Erythroblast (primary cell): ENCODE data around the gene USP49.
"Not testable (repeated sequence)": the region's sequence is repeated elsewhere in the genome, so short reads cannot be mapped to it uniquely, and the experiment has no call there.

Experiments used
- DNase-seq, 2 experiments: peaks; one replicate each; lab custom pipeline; 2025; lab: John Stamatoyannopoulos, UW
- GATA1 ChIP-seq: IDR thresholded peaks from 2 replicates; pipeline ENCODE4 v1.6.1; 2011; ENCODE audit warnings: low read depth, mild to moderate bottlenecking, control low read depth, low read length, moderate library complexity
- POLR2A ChIP-seq: IDR thresholded peaks from 2 replicates; pipeline ENCODE4 v1.6.1; 2011; ENCODE audit warnings: mild to moderate bottlenecking, low read length

USP49 gene

DNA sequence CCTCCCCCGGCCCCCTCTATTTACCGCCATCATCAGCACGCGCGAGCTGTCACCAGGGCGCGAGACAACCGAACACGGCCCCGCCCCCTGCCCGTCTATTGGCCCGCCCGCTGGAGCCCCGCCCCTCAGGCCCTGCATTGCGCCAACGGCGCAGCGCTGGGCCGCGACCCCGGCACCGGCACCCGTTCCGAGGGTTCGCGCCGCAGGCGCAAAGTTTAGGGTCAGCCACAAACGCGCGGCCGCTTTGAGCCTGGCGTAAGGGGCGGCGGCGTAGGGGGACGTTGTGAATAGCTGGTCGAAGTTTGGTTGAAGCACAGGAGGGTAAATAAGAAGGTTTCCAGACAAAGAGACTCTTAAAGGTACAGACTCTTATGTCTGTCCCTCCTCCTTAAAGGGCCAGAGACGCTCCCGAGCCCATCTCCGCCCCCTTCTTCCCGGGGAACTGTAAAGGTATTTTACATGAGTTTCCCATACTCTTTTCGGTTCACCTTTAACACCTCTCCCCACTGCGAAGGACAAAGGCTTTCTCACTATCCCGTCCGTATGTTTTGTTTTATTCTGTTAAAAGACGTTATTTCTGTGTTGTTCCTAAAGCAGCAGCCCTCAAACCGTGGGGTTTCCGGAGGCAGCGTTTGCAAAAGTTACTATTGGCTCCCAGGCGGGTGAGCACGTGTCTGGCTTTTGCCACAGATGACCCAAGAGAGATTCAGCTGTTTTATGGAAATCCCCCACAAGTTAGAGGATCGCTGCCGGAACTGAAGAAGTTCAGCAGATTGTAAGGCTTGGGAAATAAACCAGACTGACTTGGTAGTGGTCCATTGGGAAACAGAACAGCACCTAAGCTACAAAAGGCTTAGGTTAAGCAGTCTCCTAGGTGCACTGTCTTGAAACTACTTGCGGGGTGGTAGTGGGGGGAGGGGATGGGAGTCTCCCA, at the start of gene USP49:
TSS of gene USP49 (minus strand) at position 76 of the 934 bp plus-strand sequence. CDS start 88,392 bp downstream, outside the sequence.
- peak; percentile 66 for TF ChIP-seq POLR2A
- TF ChIP-seq GATA1 = no peak
- DNase-seq = peak; percentile 92 to 94

DNA sequence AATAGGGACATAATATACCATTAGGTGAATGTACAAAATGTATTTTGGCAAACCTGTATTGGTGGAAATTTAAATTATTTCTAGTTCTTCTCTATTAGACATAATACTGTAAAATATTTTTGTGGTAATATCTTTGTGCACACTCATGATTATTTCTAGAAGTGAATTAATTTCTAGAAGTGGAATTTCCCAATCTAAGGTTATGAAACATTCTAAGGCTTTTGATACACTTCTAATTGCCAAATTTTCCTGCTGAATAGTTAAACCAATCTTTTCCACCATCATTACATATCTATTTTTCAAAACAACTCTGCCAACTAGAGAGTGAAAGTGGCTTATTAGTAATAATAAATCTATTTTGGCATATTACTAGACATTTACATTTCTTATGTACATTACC, 48.3 kb upstream of the USP49 start:
- TF ChIP-seq GATA1 (no peak), POLR2A (no peak)
- DNase-seq = no peak

DNA sequence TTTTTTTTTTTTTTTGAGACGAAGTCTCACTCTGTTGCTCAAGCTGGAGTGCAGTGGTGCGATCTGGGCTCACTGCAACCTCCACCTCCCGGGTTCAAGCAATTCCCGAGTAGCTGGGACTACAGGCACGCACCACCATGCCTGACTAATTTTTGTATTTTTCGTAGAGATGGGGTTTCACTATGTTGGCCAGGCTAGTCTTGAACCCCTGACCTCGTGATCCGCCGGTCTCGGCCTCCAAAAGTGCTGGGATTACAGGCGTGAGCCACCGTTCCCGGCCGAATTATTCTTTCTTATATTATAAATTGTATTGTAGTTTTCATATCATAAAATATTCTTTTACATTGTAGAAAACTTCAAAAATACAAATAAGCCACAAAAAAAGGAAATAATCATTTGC, 47.7 kb upstream of the USP49 start:
- not testable (repeated sequence) for DNase-seq

DNA sequence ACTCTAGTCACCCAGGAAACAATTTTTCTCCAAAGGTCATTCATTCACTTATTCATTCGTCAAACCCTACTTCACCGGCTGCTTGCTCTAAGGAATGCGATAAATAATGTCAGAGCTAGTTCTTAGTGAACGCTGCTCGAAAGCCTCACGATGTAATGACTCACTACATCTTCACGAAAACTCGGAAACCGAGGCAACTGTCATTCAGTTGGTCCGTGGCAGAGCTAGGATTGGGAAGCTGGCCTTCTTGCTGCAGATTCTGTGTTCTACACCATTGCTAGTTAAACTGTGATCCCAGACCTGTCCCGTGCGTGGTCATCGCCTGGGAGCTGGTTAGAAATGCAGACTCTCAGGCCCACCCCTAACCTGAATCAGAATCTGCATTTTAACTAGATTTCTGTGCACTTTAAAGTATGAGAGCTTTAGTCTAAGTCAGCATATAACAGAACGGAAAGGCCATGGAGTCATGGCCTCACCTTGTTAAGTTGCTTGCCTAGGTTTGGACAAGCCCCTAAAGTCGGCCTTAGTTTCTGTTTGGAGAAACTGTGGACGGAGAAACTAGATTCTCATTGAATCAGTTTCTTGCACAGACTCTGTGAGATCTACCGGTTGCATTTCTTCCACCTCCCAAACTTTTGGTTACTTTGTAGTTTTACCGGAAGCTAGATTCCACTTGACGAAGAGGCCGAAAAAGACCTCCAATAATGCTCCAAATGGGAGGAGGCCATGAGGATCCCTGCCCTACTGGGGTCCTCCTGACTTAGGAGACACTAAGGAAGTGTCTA, 47.1 kb upstream of the USP49 start:
- no peak for DNase-seq
- TF ChIP-seq POLR2A (peak; percentile 53), GATA1 (no peak)

DNA sequence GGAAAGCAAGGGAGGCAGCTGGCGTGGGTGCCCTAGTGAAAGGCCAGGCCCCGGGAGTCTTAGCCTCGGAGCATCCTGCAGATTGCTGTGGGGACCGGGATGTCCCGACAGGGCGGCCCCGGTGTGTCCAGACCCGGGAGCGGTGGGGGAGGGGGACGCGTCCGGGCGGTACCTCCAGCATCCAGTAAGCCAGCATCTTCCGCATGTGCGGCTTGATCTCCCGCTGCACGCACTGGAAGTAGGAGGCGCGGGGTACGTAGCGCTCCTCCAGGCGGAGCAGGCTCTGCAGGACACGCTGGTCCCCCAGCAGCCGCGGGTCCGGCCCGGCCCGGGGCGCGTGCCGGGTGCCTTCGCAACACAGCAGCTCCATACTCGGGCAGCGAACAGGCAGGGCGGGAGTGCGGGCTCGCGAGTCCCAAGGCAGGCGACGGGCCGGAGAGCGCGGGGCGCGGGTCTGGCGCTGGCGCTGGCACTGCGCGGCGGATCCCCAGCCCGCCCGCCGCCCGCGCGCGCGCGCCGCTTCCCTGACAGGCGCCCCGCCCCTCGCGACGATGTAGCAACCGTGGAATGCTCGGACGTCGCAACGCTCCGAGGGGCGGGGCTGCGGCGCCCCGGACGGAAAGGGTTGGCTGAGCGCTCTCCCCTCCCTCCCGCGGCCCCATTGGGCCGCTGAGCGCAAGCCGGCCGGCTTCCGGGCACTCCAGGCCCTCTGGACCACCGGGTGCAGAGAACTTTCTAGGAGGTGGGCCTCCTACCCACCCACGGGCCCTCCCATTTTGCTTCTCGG, 46.3 kb upstream of the USP49 start, which contains the start of gene CCND3:
TSS of gene CCND3 (minus strand) at position 529 of the 787 bp plus-strand sequence. CDS start at position 370, 159 bp downstream.
- TF ChIP-seq POLR2A = peak; percentile 90
- TF ChIP-seq GATA1 = no peak
- DNase-seq = peak; percentile 94 to 95

DNA sequence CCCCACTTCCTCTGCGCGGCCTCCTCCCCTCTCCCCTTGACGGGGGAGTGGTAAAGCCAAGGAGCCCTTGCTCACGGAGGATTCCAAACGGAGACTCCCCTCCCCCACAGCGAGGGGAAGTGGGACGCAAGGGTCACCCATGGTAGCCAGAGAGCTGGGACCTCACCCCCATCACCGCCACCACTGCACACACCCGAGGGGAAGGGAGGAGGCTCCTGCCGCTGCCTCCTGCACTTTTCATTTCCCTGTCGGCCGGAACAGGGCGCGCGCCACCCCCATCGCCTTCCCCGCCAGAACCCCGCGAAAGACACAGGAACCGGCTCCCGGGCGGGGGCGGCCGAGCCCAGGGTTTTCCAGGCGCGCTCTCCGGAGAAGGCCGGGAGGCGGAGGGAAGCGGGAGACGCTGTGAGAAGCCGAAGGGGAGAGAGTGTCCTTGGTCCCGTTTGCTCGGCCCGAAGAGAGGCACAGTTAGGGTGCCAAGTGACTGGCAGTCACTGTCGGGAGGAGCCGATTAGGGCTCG, 45.6 kb upstream of the USP49 start:
- no peak for TF ChIP-seq POLR2A
- TF ChIP-seq GATA1 = no peak
- DNase-seq = peak; percentile 66 to 71

- peak; percentile 75 to 76 for DNase-seq
- TF ChIP-seq GATA1 = no peak
- TF ChIP-seq POLR2A = no peak
Measured at GRCh38 chr6:41939848-41940758, 44.9 kb upstream of the USP49 start.

- DNase-seq = peak; percentile 78 to 80
- peak; percentile 16 for TF ChIP-seq POLR2A
- no peak for TF ChIP-seq GATA1
Measured at GRCh38 chr6:41939176-41939847, 44.1 kb upstream of the USP49 start.

- DNase-seq = no peak
- TF ChIP-seq POLR2A (peak; percentile 25), GATA1 (no peak)
Measured at GRCh38 chr6:41938590-41939175, 43.5 kb upstream of the USP49 start.

DNA sequence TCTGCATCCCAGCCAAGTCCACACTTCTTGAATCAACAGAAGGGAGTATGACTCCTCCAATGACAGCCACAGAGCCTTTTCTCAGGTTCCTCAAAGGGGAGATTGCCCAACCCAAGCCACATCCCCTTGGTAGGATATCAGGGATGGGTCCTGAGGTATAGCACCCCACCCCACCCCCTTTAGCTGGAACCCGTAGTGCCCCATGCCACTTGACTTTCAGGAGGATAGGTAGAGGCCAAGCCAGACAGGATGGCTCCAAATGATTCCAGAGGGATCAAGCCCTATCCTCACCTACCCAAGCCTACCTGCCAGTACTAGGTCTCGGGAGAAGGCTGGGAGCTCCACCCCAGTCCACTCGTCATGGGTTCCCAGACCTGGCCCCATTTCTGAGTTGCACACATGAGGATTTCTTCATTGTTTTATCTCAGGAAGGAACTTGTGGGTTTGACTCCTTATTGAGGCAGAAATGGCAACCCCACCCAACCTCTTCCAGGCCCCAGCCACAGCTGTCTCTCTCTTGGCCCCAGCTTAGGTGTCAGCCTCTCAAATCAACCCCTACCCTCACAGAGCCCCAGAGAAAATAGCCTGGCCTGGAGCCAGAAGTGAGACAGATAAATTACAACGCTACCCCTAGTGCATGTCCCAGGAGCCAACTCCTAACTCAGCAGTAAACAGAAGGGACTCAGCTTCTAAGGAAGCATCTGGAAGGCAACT, 42.8 kb upstream of the USP49 start:
- no peak for TF ChIP-seq GATA1
- TF ChIP-seq POLR2A = peak; percentile 50
- DNase-seq = peak; percentile 87 to 90

GRCh38 chr6:41937472-41937860, 42.3 kb upstream of the USP49 start:
- no peak for DNase-seq
- no peak for TF ChIP-seq POLR2A
- TF ChIP-seq GATA1 = no peak
